A673 (cell line): ENCODE data around the gene DAPK2. TPM values are rescaled to one million over a fixed set of nuclear protein-coding genes. Genes with fewer than 3 reads are reported as not detected.

Experiments used
- BruUV-seq: library from RNA; stranded (reverse); fragments of 400-500 nt; replicated peaks from 2 replicates; lab custom pipeline; 2021; lab: Mats Ljungman, UMichigan
- CTCF ChIA-PET: fragments of 300-600 bp; sonication (Branson Sonifier 250); formaldehyde crosslinking; loops from one replicate; lab custom pipeline; 2022; ENCODE audit warnings: antibody characterized with exemption; lab: Charles Lee
- POLR2A ChIA-PET: fragments of 300-600 bp; sonication (Branson Sonifier 250); formaldehyde crosslinking; loops from one replicate; lab custom pipeline; 2022; ENCODE audit warnings: antibody characterized with exemption; ENCODE audit not compliant: low non-redundant PET; lab: Charles Lee
- DNase-seq: peaks from one replicate; pipeline ENCODE4 v3.0.0-alpha.2; 2015; ENCODE audit warnings: low spot score
- H3K27ac ChIP-seq: fragments of 200-600 bp; sonication (generic); 2 replicates; pipeline ENCODE4 v1.5.1; 2016; ENCODE audit warnings: mixed run types, low read depth, mild to moderate bottlenecking, mixed read lengths, antibody characterized with exemption, low read length; ENCODE audit not compliant: poor library complexity, severe bottlenecking
- H3K27me3 ChIP-seq: fragments of 200-600 bp; sonication (generic); replicated peaks from 2 replicates; pipeline ENCODE4 v1.6.1; 2017; ENCODE audit warnings: mixed run types, low read depth, mild to moderate bottlenecking, mixed read lengths, antibody characterized with exemption, low read length; ENCODE audit not compliant: insufficient read depth, poor library complexity
- H3K36me3 ChIP-seq: fragments of 200-600 bp; sonication (generic); 2 replicates; pipeline ENCODE4 v1.6.1; 2016; ENCODE audit warnings: mixed run types, mild to moderate bottlenecking, mixed read lengths, antibody characterized with exemption, low read length; ENCODE audit not compliant: insufficient read depth, poor library complexity, severe bottlenecking
- H3K4me1 ChIP-seq: fragments of 200-600 bp; sonication (generic); 2 replicates; pipeline ENCODE4 v1.6.1; 2017; ENCODE audit warnings: mixed run types, mild to moderate bottlenecking, mixed read lengths, antibody characterized with exemption, low read length; ENCODE audit not compliant: insufficient read depth, poor library complexity, severe bottlenecking
- H3K4me3 ChIP-seq: fragments of 200-600 bp; sonication (generic); 2 replicates; pipeline ENCODE4 v1.5.1; 2016; ENCODE audit warnings: low read depth, mixed run types, mild to moderate bottlenecking, mixed read lengths, low read length; ENCODE audit not compliant: poor library complexity, severe bottlenecking
- H3K9me3 ChIP-seq: fragments of 200-600 bp; sonication (generic); 2 replicates; pipeline ENCODE4 v1.6.1; 2016; ENCODE audit warnings: mixed run types, low read depth, mild to moderate bottlenecking, mixed read lengths, antibody characterized with exemption, low read length; ENCODE audit not compliant: poor library complexity, severe bottlenecking
- CTCF ChIP-seq: fragments of 300-800, 200-600 bp; sonication (generic); conservative IDR thresholded peaks from 2 replicates; pipeline ENCODE4 v1.5.1; 2017; ENCODE audit warnings: low read depth, mild to moderate bottlenecking, antibody characterized with exemption, low read length, moderate library complexity, mixed read lengths
- EZH2 ChIP-seq: fragments of 200-600 bp; sonication (generic); IDR thresholded peaks from 2 replicates; pipeline ENCODE4 v1.6.1; 2017; ENCODE audit warnings: borderline replicate concordance, low read depth, mild to moderate bottlenecking, mixed read lengths, antibody characterized with exemption, low read length; ENCODE audit not compliant: poor library complexity, severe bottlenecking
- intact Hi-C: fragments of 100-400 bp; cut with micrococcal nuclease; formaldehyde crosslinking; loops from one replicate; pipeline ENCODE4 v1.10.0; 2022; ENCODE audit not compliant: unreplicated experiment
- total RNA-seq: library from RNA; stranded (reverse); gene quantifications from 2 replicates; pipeline ENCODE4 v1.2.3, GENCODE V29; 2021

DAPK2 gene
- total RNA-seq, 1 experiment from 2014 or later, result 19.2 TPM

- no TSS peak for BruUV-seq
- no peaks in the 10 kb centered on the region for H3K36me3 ChIP-seq
- H3K9me3 ChIP-seq, result no peaks in the 10 kb centered on the region
- DNase-seq, result no peak
- intact Hi-C loops, result no loop called here
- no peak overlapping the region for H3K4me3 ChIP-seq
- H3K27ac ChIP-seq, result no peak overlapping the region
- TF ChIP-seq CTCF (no peak), EZH2 (no peak)
- no peaks in the 10 kb centered on the region for H3K4me1 ChIP-seq
- H3K27me3 ChIP-seq, result no peaks in the 10 kb centered on the region
- ChIA-PET POLR2A (no interaction called here), CTCF (no interaction called here)
Observed at GRCh38 chr15:63981596-63982320, 64.5 kb downstream of the DAPK2 start.

DNA sequence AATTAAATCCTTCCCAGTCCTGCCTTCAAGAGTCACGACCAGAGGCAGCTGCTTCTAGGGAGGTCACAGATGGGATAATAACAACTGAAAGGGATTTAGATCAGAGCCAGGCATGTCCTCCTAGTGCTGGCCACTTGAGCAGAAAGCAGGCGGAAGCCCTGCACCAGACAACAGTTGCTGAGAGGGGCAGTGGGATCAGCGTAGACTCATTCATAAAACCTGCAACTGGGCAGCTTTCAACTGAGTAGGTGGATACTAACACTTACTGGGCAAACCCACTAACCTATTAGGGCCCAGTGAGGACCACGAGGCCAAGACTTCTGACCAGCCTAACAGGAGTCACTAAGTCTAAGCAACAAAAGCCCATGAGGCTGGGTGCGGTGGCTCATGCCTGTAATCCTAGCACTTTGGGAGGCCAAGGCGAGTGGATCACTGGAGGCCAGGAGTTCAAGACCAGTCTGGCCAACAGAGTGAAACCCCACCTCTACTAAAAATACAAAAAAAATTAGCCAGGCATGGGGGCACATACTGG is 67.0 kb downstream of the DAPK2 start:
- no peaks in the 10 kb centered on the region for H3K9me3 ChIP-seq
- H3K27me3 ChIP-seq, result no peaks in the 10 kb centered on the region
- TF ChIP-seq EZH2 (no peak), CTCF (no peak)
- no peaks in the 10 kb centered on the region for H3K4me1 ChIP-seq
- no peak overlapping the region for H3K4me3 ChIP-seq
- DNase-seq, result no peak
- BruUV-seq, result no TSS peak
- ChIA-PET POLR2A (no interaction called here), CTCF (no interaction called here)
- no peaks in the 10 kb centered on the region for H3K36me3 ChIP-seq
- no peak overlapping the region for H3K27ac ChIP-seq
- intact Hi-C loops, result no loop called here

GRCh38 chr15:63978511-63979261 is 67.6 kb downstream of the DAPK2 start:
- DNase-seq, result no peak
- Histone ChIP-seq H3K36me3 (no peaks in the 10 kb centered on the region), H3K27ac (no peak overlapping the region), H3K27me3 (no peaks in the 10 kb centered on the region), H3K9me3 (no peaks in the 10 kb centered on the region), H3K4me3 (no peak overlapping the region), H3K4me1 (no peaks in the 10 kb centered on the region)
- TF ChIP-seq CTCF (no peak), EZH2 (no peak)
- CTCF ChIA-PET, result no interaction called here
- BruUV-seq, result no TSS peak
- intact Hi-C loops, result no loop called here
- POLR2A ChIA-PET, result no interaction called here
